H54 (cell line): ENCODE results near the gene TMPRSS13.

Experiments
- DNase-seq: peaks from one replicate; pipeline ENCODE4 v3.0.0; 2011; ENCODE audit warnings: low spot score, mixed read lengths; ENCODE audit not compliant: insufficient read length
- FAIRE-seq: peaks from 3 replicates; lab custom pipeline; 2011; peaks lifted over from hg19 to GRCh38; lab: Jason Lieb, UNC
- POLR2A ChIP-seq: IDR thresholded peaks from 2 replicates; pipeline ENCODE4 v1.6.1; 2011; ENCODE audit warnings: low read depth, mild to moderate bottlenecking, low read length

TMPRSS13 gene

DNA sequence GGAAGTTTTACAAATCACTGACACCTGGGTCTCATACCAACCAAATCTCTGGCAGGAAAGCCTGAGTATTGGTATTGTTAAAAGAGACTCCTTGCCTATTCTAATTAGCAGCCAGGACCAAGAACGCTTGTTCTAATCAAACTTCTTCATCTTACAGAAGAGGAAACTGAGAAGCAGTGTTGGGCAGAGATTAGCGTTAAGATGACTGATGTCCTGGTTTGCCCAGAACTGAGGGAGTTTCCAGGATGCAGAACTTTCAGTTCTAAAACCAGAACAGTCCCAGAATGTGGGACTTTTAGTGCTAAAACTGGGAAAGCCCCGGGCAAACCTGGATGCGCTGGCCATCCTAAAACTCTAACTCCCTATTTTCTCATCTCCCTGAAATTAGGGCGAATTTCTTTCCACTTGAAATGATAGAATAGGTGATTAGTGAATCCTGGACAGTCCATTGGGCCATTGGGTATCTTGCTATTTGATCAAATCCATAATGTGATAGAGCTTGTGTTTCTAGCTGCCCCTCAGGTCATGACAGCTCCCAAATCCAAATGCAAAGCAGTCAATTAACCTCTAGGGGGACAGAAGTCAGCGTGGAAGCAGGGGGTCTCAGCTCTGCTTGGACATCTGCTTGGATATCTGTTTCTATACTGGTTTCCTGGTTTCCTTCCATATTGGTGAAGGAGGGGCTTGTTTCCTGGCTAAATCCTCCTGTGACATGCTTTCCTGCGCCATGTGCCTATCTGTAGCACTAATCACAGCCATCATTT, 16.0 kb upstream of the TMPRSS13 start:
- TF ChIP-seq POLR2A = no peak
- no peak for DNase-seq
- FAIRE-seq = no peak

DNA sequence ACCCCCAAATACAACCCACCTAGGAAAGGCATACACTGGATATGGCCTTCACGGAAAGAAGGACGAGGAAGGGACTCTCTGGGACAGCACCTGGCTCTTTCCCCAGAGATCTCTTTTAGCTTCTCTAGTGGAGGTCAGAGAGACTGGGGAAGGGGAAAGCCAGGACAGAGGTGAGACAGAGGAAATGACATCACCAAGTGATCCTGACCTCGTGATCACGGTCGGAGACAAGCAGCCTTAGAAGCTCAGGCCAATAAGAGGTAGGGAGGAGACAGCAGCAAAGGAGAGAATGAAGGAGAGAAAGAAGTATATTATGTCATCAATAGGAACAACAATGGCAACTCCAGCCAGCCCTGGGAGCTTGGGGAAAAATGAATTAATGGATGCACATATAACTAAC, 15.4 kb upstream of the TMPRSS13 start:
- no peak for TF ChIP-seq POLR2A
- FAIRE-seq (no peak), DNase-seq (no peak)

DNA sequence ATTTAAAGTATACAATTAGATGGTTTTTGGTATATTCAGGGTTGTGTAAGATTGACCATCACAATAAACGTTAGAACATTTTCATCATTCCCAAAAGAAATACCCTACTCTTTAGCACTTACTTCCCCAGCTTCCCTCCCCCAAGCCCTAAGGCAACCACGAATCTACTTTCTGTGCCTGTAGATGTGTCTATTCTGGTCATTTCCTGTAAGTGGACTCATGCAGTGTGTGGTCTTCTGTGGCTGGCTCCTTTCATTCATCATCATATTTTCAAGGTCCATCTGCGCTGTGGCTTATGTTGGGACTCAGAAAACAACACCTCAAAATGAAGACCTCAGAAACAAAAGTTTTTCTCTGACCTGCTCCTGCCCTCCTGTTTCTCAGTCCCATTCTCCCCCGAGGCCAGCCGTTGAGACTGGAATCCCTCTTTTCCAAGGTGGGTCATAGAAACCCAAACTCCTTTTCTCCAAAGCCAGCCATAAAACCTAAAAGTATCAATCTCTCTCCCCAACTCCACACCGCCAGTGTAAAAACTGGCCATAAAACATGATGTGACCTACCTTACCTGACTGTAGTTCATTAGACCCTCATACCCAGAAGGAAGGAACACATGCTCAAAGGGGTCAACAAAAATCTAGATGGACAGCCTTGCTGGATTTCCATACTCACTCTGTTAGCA, 12.9 kb upstream of the TMPRSS13 start:
- FAIRE-seq (no peak), DNase-seq (no peak)
- TF ChIP-seq POLR2A = no peak

DNA sequence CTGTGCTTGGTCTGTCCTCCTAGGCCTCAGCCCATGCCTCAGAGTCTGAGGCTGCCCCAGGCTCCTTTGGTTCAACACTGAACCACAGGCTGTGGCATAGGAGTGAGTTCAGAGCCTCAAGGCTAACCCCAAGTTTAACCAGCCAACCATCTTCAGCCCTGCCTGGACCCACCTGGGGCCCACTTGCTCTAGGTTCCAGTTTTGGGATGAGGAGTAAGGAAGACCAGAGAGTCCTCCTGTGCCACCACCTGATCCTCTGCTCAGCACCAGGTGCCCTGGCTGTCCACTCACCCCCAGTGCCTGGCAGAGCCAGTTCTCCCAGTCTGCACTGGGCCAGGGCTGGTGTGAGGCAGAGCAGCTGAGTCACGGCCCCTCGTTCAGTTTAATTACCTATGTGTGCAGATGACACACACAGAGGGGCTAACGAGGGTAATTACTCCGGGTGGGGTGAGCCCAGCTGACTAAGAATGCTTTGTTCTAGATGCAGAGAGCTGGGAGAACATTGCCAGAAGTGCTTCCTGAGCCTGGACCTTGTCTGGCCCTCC, 12.0 kb upstream of the TMPRSS13 start:
- DNase-seq (no peak), FAIRE-seq (no peak)
- no peak for TF ChIP-seq POLR2A

DNA sequence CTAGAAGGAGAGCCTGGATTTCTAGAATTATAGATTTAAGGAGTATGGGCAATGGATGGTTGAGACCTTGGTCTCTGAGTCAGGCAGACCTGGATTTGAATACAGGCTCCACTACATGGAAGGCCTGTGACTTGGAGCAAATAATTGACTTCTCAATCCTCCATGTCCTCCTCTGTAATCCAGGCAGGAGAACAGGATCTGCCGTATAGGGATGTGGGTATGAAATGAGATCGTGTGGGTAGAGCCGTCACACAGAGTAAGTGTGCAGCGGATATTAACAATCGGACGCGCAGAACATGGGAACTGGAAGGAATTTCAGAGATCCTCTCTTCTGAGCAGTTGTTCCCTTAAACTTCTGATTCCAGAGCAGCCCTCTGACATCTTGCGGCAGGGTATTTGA, 11.5 kb upstream of the TMPRSS13 start:
- FAIRE-seq = no peak

DNA sequence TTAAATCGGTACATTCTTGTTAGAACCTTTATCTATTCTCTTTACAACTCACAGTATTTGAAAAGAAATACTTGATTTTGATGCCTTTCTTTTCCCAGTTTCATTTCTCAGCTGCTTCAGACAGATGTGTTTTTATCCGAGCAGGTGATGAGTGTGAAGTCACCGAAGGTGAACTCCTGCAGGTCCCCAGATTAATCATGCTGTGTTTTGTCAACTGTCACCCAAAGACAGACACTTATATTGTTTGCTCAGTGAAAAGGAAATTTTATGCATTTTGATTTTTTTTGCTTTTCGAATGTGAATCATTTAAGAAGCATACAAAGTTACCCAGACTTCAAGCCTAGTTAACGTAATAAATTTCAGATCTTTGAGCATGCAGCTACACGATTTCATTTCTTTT, 7.8 kb upstream of the TMPRSS13 start:
- DNase-seq (no peak), FAIRE-seq (no peak)
- TF ChIP-seq POLR2A = no peak

More for the DNA sequence above, 11.5 kb upstream of the TMPRSS13 start:
- DNase-seq = no peak
- TF ChIP-seq POLR2A = no peak

DNA sequence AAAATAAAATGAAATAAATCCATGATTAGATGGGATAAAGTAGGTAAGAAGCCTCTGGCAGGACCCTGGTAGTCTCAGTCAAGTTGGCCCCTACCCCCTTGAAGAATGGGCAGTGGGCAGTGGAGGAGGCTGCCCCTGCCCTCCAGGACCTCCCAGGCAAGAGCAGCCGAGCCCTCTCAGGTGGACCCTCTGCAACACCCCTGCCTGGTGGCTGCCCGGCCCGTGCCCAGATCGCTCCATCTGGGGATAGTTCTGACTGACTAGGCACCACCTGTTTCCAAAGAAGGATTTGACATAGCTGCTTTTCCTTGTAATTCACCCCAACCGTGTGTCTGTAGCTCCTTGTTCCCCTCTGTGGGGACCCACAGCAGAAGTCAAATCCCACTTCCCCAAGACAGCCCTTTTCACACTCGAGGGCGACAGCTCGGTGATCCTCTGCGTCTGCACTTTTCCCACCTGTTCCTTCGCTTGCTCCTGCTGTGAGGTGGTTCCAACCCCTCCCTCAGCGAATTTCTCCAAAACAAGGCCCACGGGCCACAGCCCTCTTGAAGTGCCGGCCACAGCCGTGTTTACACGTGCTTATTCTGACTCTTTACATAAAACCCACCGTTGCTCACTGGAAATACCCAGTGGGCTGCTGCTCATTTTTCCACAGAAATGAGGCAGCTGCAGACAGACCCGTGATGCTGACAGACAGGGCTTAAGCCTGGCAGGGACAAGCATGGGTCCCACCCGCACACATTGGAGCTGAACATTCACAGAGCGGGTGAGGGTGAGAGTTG, 5.5 kb upstream of the TMPRSS13 start:
- no peak for TF ChIP-seq POLR2A
- FAIRE-seq (no peak), DNase-seq (no peak)

DNA sequence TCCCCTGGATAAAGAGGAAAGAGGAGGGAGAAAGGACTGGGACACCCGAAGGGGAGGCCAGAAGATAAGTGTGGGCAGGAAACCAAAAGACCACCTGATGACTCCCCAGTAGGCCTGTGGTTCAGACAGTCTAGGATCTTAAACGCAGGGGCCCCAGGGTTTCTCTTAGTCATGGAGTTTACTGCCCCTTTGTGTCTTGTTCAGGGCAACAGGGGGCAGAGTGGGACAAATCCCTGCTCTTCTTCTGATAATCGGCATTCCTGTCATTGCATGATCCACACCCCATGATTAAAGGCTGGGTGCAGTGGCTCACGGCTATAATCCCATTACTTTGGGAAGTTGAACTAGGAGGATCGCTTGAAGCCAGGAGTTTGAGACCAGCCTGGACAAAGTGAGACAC, 4.7 kb upstream of the TMPRSS13 start:
- DNase-seq (no peak), FAIRE-seq (no peak)
- TF ChIP-seq POLR2A = no peak

DNA sequence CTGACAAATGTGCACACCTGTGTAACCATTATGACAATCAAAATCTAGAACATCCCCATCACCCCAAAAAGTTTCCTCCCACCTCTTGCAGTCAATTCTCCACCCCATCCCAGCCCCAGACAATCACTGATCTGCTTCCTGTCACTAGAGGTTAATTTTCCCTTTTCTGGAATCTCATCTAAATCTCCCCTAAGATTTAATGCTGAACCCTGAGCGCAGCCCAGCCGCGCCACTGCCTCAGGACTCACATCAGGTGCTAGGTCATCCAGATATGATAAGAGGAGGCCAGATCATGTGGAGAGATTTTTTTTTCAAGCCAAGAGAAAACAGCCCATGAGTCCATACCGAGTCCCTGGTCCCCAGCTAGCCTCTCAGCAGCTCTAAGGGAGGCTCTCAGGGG, 4.3 kb upstream of the TMPRSS13 start:
- TF ChIP-seq POLR2A = no peak
- no peak for FAIRE-seq

DNA sequence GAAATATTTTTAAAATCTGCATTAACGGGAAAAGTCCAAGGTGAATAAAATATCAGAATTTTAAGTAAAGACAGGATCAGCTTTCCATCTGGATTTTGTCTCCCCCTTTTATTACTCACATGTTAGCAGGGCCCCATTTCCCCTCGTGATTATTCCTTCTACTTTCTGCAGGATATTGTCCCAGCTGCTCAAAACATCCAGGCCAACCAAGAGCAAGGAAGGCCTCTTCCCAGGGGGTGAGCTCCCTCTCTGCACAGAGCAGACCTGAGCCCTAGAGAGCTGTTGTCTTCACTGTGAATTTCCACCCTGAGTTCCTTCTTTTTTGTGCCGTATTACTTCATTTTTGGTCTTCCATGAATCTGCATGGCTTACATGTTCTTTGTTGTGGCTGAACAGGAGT, 3.7 kb upstream of the TMPRSS13 start:
- no peak for TF ChIP-seq POLR2A
- no peak for DNase-seq
- FAIRE-seq = no peak

More for the DNA sequence above, 4.3 kb upstream of the TMPRSS13 start:
- DNase-seq = no peak

DNA sequence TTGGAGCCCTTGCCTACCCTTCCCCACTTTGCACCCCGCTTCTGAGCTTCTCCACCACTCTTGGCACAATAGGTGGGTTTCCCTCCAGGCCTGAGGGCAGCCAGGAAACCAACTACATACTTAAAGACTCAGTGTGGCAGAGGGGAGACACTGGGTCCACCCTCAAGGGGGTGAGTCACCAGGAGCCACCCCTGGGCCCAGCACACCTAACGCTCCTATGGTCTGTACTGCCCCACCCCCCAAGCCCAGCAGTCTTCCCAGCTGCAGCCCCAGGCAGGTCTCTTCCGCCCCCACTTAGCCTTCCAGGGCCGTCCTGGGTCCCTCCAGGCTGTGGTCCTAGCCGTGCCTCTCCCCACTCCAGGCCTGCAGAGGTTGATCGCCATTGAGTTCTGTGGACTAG, 3.2 kb upstream of the TMPRSS13 start:
- no peak for FAIRE-seq
- no peak for DNase-seq
- no peak for TF ChIP-seq POLR2A

DNA sequence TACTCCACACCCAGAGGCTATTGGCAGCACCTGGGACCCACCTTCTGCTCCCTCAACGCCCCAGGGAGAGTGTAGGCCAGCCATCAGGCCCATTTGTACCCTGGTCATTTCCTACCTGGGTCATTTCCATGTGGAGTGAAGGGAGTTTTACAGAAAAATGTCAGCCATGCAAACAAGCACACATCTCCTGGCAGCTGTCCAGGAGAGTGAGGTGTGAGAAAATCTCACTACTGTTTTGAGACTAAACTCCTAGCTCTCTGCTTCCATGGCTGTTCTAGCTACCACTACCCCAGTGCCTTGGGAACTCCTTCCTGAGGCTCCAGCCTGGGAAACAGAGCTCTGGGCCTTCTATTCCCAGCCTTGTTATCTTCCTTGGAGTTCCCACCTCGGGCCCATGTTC, 2.8 kb upstream of the TMPRSS13 start:
- FAIRE-seq (no peak), DNase-seq (no peak)
- TF ChIP-seq POLR2A = no peak

DNA sequence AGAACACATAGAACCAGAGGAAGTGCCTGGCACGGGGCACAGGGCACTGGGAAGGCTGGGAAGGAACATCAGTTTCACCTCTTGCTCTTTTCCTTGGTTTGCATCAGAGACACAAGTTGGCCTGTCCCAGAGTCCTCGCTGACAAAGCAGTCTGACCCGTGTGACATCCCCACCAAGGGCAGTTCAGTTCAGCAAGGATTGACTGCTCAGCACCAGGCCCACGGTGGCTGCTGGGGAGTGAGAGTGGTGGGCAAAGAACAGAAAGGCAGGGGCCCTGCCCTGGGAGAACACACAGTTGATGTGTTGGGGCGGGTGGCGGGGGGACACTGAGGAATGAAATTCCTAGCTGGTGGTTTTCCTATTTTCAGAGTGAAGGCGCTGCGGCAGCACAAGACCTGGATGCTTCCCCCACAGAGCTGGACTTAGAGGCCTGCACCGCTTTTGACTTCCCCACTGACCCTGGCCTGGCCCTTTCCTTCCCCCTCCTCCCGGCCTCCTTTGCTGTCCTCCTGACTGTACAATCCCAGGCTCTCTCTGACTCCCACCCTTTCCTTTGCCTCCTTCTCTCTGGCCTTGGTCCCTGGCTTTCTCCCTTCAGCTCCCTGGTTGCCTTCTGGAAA, 2.2 kb upstream of the TMPRSS13 start:
- DNase-seq (no peak), FAIRE-seq (no peak)
- TF ChIP-seq POLR2A = no peak
